HEK293 (cell line): ENCODE measurements around the gene CDON.

Experiments used
- CTCF ChIA-PET: fragments of 350-600 bp; formaldehyde crosslinking; extraction: SDS; loops from one replicate; lab custom pipeline; 2021; ENCODE audit warnings: antibody characterized with exemption; lab: Yijun Ruan, JAX
- POLR2A ChIA-PET: fragments of 300-600 bp; formaldehyde crosslinking; extraction: SDS; loops from one replicate; lab custom pipeline; 2020; ENCODE audit warnings: antibody characterized with exemption, inconsistent platforms; lab: Yijun Ruan, JAX
- H3K27ac ChIP-seq: fragments of 200-500 bp; sonication (Bioruptor generic); 2 replicates; pipeline ENCODE4 v1.5.1; 2014; ENCODE audit warnings: low read depth, low read length, control low read depth, inconsistent platforms; ENCODE audit errors: extremely low read depth
- H3K36me3 ChIP-seq, 2 experiments: fragments of 200-500 bp in 1 of 2; sonication (Bioruptor generic) in 1 of 2; 1 replicate in 1 of 2; 2 replicates in 1 of 2; pipeline ENCODE4 v1.5.1; 2014 to 2017; ENCODE audit warnings: inconsistent platforms in 2 of 2, low read length in 2 of 2; ENCODE audit not compliant: control insufficient read depth in 2 of 2, insufficient read depth in 1 of 2
- H3K4me1 ChIP-seq: fragments of 200-500 bp; sonication (Bioruptor generic); 2 replicates; pipeline ENCODE4 v1.5.1; 2014; ENCODE audit warnings: mild to moderate bottlenecking, low read length, inconsistent platforms; ENCODE audit not compliant: control insufficient read depth, insufficient read depth
- H3K4me3 ChIP-seq: 2 replicates; pipeline ENCODE4 v1.5.1; 2011; ENCODE audit warnings: low read depth, mild to moderate bottlenecking, control low read depth, low read length, moderate library complexity
- H3K9me3 ChIP-seq: fragments of 200-500 bp; sonication (Bioruptor generic); 2 replicates; pipeline ENCODE4 v1.5.1; 2014; ENCODE audit warnings: low read depth, low read length, inconsistent platforms; ENCODE audit not compliant: control insufficient read depth, insufficient read depth
- FEZF1 ChIP-seq: fragments of 450-650 bp; formaldehyde crosslinking; IDR thresholded peaks from 2 replicates; pipeline ENCODE4 v1.5.1; 2016; ENCODE audit warnings: missing biosample characterization, missing genetic modification characterization
- GLI4 ChIP-seq: fragments of 450-650 bp; formaldehyde crosslinking; IDR thresholded peaks from 2 replicates; pipeline ENCODE4 v1.5.1; 2016; ENCODE audit warnings: missing biosample characterization, missing genetic modification characterization
- PRDM10 ChIP-seq: fragments of 450-650 bp; formaldehyde crosslinking; IDR thresholded peaks from 2 replicates; pipeline ENCODE4 v1.5.1; 2016; ENCODE audit warnings: missing biosample characterization, missing genetic modification characterization
- PRDM6 ChIP-seq: fragments of 450-650 bp; formaldehyde crosslinking; IDR thresholded peaks from 2 replicates; pipeline ENCODE4 v1.5.1; 2017; ENCODE audit warnings: missing biosample characterization, missing genetic modification characterization
- SALL2 ChIP-seq: fragments of 450-650 bp; formaldehyde crosslinking; IDR thresholded peaks from 2 replicates; pipeline ENCODE4 v1.5.0; 2017; ENCODE audit warnings: missing biosample characterization, mild to moderate bottlenecking, missing genetic modification characterization, borderline replicate concordance
- SP7 ChIP-seq: fragments of 450-650 bp; formaldehyde crosslinking; IDR thresholded peaks from 2 replicates; pipeline ENCODE4 v1.5.1; 2016; ENCODE audit warnings: missing biosample characterization, missing genetic modification characterization
- WT1 ChIP-seq: fragments of 450-650 bp; formaldehyde crosslinking; IDR thresholded peaks from 2 replicates; pipeline ENCODE4 v1.5.1; 2016; ENCODE audit warnings: missing biosample characterization, missing genetic modification characterization
- ZBTB17 ChIP-seq: fragments of 450-650 bp; formaldehyde crosslinking; IDR thresholded peaks from 2 replicates; pipeline ENCODE4 v1.5.1; 2016; ENCODE audit warnings: missing biosample characterization, missing genetic modification characterization
- ZNF157 ChIP-seq: fragments of 450-650 bp; formaldehyde crosslinking; IDR thresholded peaks from 2 replicates; pipeline ENCODE4 v1.5.1; 2016; ENCODE audit warnings: missing biosample characterization, missing genetic modification characterization
- ZNF600 ChIP-seq: fragments of 450-650 bp; formaldehyde crosslinking; IDR thresholded peaks from 2 replicates; pipeline ENCODE4 v1.5.1; 2016; ENCODE audit warnings: missing biosample characterization, missing genetic modification characterization
- ZNF692 ChIP-seq: fragments of 450-650 bp; formaldehyde crosslinking; IDR thresholded peaks from 2 replicates; pipeline ENCODE4 v1.5.1; 2016; ENCODE audit warnings: missing biosample characterization, missing genetic modification characterization
- ZNF76 ChIP-seq: fragments of 450-650 bp; formaldehyde crosslinking; IDR thresholded peaks from 2 replicates; pipeline ENCODE4; 2016; ENCODE audit warnings: low read depth, missing biosample characterization, missing genetic modification characterization, borderline replicate concordance
- ZNF837 ChIP-seq: fragments of 450-650 bp; formaldehyde crosslinking; IDR thresholded peaks from 2 replicates; pipeline ENCODE4 v1.5.1; 2016; ENCODE audit warnings: missing biosample characterization, missing genetic modification characterization
- ZNF843 ChIP-seq: fragments of 450-650 bp; formaldehyde crosslinking; IDR thresholded peaks from 2 replicates; pipeline ENCODE4 v1.5.1; 2016; ENCODE audit warnings: missing biosample characterization, missing genetic modification characterization
- ZSCAN16 ChIP-seq: fragments of 450-650 bp; formaldehyde crosslinking; IDR thresholded peaks from 2 replicates; pipeline ENCODE4 v1.5.1; 2016; ENCODE audit warnings: missing biosample characterization, missing genetic modification characterization

CDON gene

GRCh38 chr11:126054882-126055281 is 7.8 kb downstream of the CDON start (continued):
- TF ChIP-seq ZSCAN16 (tag by site-specific recombination) (no peak), SALL2 (tag by site-specific recombination) (no peak)

- Histone ChIP-seq H3K4me3 (no peak overlapping the region), H3K9me3 (no peaks in the 10 kb centered on the region)
- POLR2A ChIA-PET, result interaction anchor here (0.9 kb wide), 1 partner anchor 59 kb away, joined by 3 read pairs; no protein-coding TSS in a partner anchor
- TF ChIP-seq ZNF76 (tag by site-specific recombination), result no peak
- TF ChIP-seq WT1, result peak; percentile 43; the same call in 1 of the 2 replicates
- TF ChIP-seq, all 188 proteins: peak for 1
- no peak overlapping the region for H3K27ac ChIP-seq
- H3K4me1 ChIP-seq, result peaks cover 2% of the 10 kb centered on the region; the same call in 1 of the 2 replicates
- CTCF ChIA-PET, result interaction anchor here (0.6 kb wide), 1 partner anchor 132 kb away, joined by 3 read pairs; no protein-coding TSS in a partner anchor
- H3K36me3 ChIP-seq, result no peaks in the 10 kb centered on the region
These were observed 8.3 kb downstream of the CDON start for GRCh38 chr11:126054408-126054807.

GRCh38 chr11:126053415-126054286 is 9.0 kb downstream of the CDON start:
- POLR2A ChIA-PET, result interaction anchor here (0.9 kb wide), 1 partner anchor 60 kb away, joined by 3 read pairs; no protein-coding TSS in a partner anchor
- peak; percentile 1; the same call in 1 of the 2 replicates for TF ChIP-seq FEZF1 (tag by site-specific recombination)
- no peak for TF ChIP-seq ZNF837 (tag by site-specific recombination)
- peak; percentile 88 for TF ChIP-seq SP7 (tag by site-specific recombination)
- TF ChIP-seq ZBTB17 (tag by site-specific recombination), result peak; percentile 52; the same call in 1 of the 2 replicates
- TF ChIP-seq GLI4 (tag by site-specific recombination), result no peak
- 0 out of 2 replicates have a peak, but pooled peaks have one; percentile 13 for TF ChIP-seq ZNF843 (tag by site-specific recombination)
- TF ChIP-seq WT1, result 0 out of 2 replicates have a peak, but pooled peaks have one; percentile 43
- TF ChIP-seq ZNF692 (tag by site-specific recombination), result 0 out of 2 replicates have a peak, but pooled peaks have one; percentile 38
- no peak for TF ChIP-seq ZNF157 (tag by site-specific recombination)
- 0 out of 2 replicates have a peak, but pooled peaks have one; percentile 27 for TF ChIP-seq ZNF600 (tag by site-specific recombination)
- TF ChIP-seq PRDM6 (tag by site-specific recombination), result peak; percentile 89
- TF ChIP-seq PRDM10 (tag by site-specific recombination), result 0 out of 2 replicates have a peak, but pooled peaks have one; percentile 32
- TF ChIP-seq, all 188 proteins: peak for 9
- H3K4me3 ChIP-seq, result no peak overlapping the region
- H3K36me3 ChIP-seq, result no peaks in the 10 kb centered on the region
- H3K9me3 ChIP-seq, result no peaks in the 10 kb centered on the region
- H3K4me1 ChIP-seq, result peaks cover 2% of the 10 kb centered on the region; the same call in 1 of the 2 replicates
- no peak overlapping the region for H3K27ac ChIP-seq
- CTCF ChIA-PET, result interaction anchor here (2.0 kb wide), 1 partner anchor 140 kb away, joined by 6 read pairs; no protein-coding TSS in a partner anchor
